IPS DF 6.9 (cell line): Measurements from ENCODE around the gene FAM168A.

Experiments used
- DNase-seq: peaks from one replicate; pipeline ENCODE4 v3.0.0-alpha.2; 2013; ENCODE audit warnings: low read depth, low spot score
- H3K27ac ChIP-seq: one replicate; pipeline ENCODE4 v1.5.1; 2013; ENCODE audit warnings: low read length, control low read depth
- H3K27me3 ChIP-seq: 2 replicates; pipeline ENCODE4 v1.6.1; 2013; ENCODE audit warnings: mild to moderate bottlenecking, low read length; ENCODE audit not compliant: control insufficient read depth, insufficient read depth
- H3K36me3 ChIP-seq: 2 replicates; pipeline ENCODE4 v1.6.1; 2013; ENCODE audit warnings: low read length; ENCODE audit not compliant: control insufficient read depth, insufficient read depth
- H3K4me1 ChIP-seq: 2 replicates; pipeline ENCODE4 v1.6.1; 2013; ENCODE audit warnings: low read length; ENCODE audit not compliant: control insufficient read depth, insufficient read depth
- H3K4me3 ChIP-seq: 2 replicates; pipeline ENCODE4 v1.5.1; 2013; ENCODE audit warnings: mild to moderate bottlenecking, low read length
- H3K9me3 ChIP-seq: 2 replicates; pipeline ENCODE4 v1.6.1; 2013; ENCODE audit warnings: low read length, inconsistent platforms; ENCODE audit not compliant: control insufficient read depth, insufficient read depth
- WGBS: extraction: QIAGEN DNeasy Blood & Tissue Kit; methylation state at CpG from one replicate; pipeline ENCODE4 v1.1.7; 2013; ENCODE audit warnings: mixed read lengths, missing lambda C conversion rate; ENCODE audit not compliant: insufficient read length, insufficient coverage; 5-methylcytosine and 5-hydroxymethylcytosine counted together

FAM168A gene

GRCh38 chr11:73376803-73377629, 220.9 kb downstream of the FAM168A start:
- WGBS: no CpG with 5 or more reads among the region's 56 CpGs
- Histone ChIP-seq H3K9me3 (no peaks in the 10 kb centered on the region), H3K36me3 (no peaks in the 10 kb centered on the region; the same call in 1 of the 2 replicates), H3K27me3 (no peaks in the 10 kb centered on the region), H3K4me3 (peak overlapping the region; percentile 87; the same call in 1 of the 2 replicates), H3K27ac (no peak overlapping the region), H3K4me1 (peaks cover 3% of the 10 kb centered on the region)
- DNase-seq: no peak

- peaks cover 3% of the 10 kb centered on the region for H3K4me1 ChIP-seq
- no peaks in the 10 kb centered on the region for H3K27me3 ChIP-seq
- H3K36me3 ChIP-seq: no peaks in the 10 kb centered on the region; the same call in 1 of the 2 replicates
- H3K27ac ChIP-seq: no peak within 1 kb of the TSS
- WGBS: no CpG with 5 or more reads among the region's 96 CpGs
- H3K9me3 ChIP-seq: no peaks in the 10 kb centered on the region
- peak; percentile 68 for DNase-seq
- peak within 1 kb of the TSS; percentile 87 for H3K4me3 ChIP-seq
Measured at GRCh38 chr11:73376160-73376802, 221.6 kb downstream of the FAM168A start, which contains the start of gene RELT. RELT (plus strand) TSS chr11:73376399; CDS start chr11:73389137, 12,738 bp downstream.

DNA sequence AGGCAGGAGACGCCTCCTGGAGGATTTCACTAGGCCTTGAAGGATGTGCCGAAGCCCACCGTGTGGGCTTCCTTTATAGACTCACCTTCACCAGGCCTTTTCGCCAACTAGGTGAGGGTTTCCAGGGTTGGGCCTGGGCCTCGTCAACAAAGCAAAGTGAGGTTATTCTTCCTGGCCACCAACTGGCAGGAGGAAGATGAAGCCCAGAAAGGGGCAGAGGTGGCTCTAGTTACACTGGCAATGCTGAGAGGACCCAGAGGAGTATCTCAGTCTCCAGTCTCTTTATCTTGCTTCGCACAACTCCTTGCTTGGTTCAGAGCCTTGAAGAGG, 222.1 kb downstream of the FAM168A start:
- Histone ChIP-seq H3K4me3 (no peak overlapping the region), H3K36me3 (no peaks in the 10 kb centered on the region; the same call in 1 of the 2 replicates), H3K9me3 (no peaks in the 10 kb centered on the region), H3K27me3 (no peaks in the 10 kb centered on the region), H3K27ac (no peak overlapping the region), H3K4me1 (peaks cover 3% of the 10 kb centered on the region)
- no peak for DNase-seq
- WGBS: no CpG with 5 or more reads among the region's 6 CpGs

DNA sequence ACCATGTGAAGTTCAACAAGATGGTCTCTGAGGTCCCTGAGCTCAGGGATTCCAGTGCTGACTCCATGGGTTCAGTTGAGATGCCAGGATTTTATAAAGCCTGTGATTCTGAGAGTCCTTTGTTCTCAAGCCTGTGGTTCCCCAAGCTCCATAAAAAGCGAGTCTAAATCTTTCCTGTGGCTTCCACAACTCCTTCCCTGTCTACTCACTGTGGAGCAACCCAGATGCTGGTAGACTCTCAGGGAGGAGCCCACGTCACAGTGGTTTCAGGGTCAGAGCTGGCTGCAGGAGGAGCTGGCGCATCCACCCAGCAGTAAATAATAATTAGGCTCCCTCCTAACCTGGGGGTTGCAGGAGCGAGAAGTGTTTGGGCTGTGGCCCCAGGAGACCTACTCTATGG, 223.8 kb downstream of the FAM168A start:
- H3K36me3 ChIP-seq: no peaks in the 10 kb centered on the region; the same call in 1 of the 2 replicates
- H3K27me3 ChIP-seq: no peaks in the 10 kb centered on the region
- H3K4me3 ChIP-seq: no peak overlapping the region
- H3K9me3 ChIP-seq: no peaks in the 10 kb centered on the region
- no CpG with 5 or more reads among the region's 4 CpGs for WGBS
- H3K27ac ChIP-seq: no peak overlapping the region
- no peak for DNase-seq
- peaks cover 3% of the 10 kb centered on the region for H3K4me1 ChIP-seq

DNA sequence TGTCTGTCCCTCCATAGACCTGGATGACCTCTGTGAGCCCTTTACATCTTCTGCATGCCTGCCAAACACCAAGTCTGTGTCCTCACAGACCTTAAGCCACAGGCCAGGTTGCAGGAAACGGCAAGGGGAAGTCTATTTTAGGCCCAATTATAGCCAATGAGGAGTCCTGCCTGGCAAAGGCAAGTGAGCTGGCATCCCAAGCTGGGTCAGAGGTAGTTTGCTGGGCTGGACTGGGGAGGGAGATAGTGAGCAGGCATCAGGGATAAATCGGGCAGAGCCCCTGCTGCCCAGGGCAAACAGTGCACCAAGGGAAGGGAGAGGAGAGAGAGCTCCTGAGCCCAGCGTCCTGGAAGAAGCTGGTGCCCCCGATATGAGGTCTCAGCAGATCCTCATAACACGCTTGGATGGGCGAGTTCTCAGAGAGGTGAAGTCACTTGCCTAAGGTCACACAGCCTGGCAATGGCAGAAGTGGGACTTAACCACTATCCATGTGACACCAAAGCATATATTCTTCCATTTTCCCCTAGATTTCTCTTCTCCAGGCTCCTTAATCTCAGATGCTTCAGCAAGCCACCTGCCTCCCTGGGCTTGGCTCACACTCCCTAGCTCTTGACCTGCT, 225.4 kb downstream of the FAM168A start:
- H3K27me3 ChIP-seq: no peaks in the 10 kb centered on the region
- DNase-seq: no peak
- H3K4me3 ChIP-seq: no peak overlapping the region
- no peaks in the 10 kb centered on the region; the same call in 1 of the 2 replicates for H3K36me3 ChIP-seq
- H3K27ac ChIP-seq: no peak overlapping the region
- WGBS: no CpG with 5 or more reads among the region's 6 CpGs
- H3K4me1 ChIP-seq: peaks cover 3% of the 10 kb centered on the region
- no peaks in the 10 kb centered on the region for H3K9me3 ChIP-seq

- Histone ChIP-seq H3K9me3 (no peaks in the 10 kb centered on the region), H3K4me1 (peaks cover 1% of the 10 kb centered on the region), H3K27ac (no peak overlapping the region), H3K36me3 (peaks cover 4% of the 10 kb centered on the region; the same call in 1 of the 2 replicates), H3K4me3 (no peak overlapping the region), H3K27me3 (no peaks in the 10 kb centered on the region)
- WGBS: no CpG with 5 or more reads among the region's 20 CpGs
- no peak for DNase-seq
Measured at GRCh38 chr11:73367482-73368024, 230.4 kb downstream of the FAM168A start.

- WGBS: no CpG with 5 or more reads among the region's 6 CpGs
- Histone ChIP-seq H3K36me3 (peaks cover 4% of the 10 kb centered on the region; the same call in 1 of the 2 replicates), H3K4me1 (peaks cover 2% of the 10 kb centered on the region), H3K27me3 (no peaks in the 10 kb centered on the region), H3K4me3 (no peak overlapping the region), H3K9me3 (no peaks in the 10 kb centered on the region), H3K27ac (no peak overlapping the region)
- no peak for DNase-seq
Measured at GRCh38 chr11:73366953-73367352, 231.0 kb downstream of the FAM168A start.

GRCh38 chr11:73366265-73366610, 231.7 kb downstream of the FAM168A start:
- Histone ChIP-seq H3K9me3 (no peaks in the 10 kb centered on the region), H3K4me3 (no peak overlapping the region), H3K4me1 (peaks cover 2% of the 10 kb centered on the region), H3K36me3 (peaks cover 4% of the 10 kb centered on the region; the same call in 1 of the 2 replicates), H3K27me3 (no peaks in the 10 kb centered on the region), H3K27ac (no peak overlapping the region)
- no peak for DNase-seq
- WGBS: no CpG with 5 or more reads among the region's 4 CpGs

DNA sequence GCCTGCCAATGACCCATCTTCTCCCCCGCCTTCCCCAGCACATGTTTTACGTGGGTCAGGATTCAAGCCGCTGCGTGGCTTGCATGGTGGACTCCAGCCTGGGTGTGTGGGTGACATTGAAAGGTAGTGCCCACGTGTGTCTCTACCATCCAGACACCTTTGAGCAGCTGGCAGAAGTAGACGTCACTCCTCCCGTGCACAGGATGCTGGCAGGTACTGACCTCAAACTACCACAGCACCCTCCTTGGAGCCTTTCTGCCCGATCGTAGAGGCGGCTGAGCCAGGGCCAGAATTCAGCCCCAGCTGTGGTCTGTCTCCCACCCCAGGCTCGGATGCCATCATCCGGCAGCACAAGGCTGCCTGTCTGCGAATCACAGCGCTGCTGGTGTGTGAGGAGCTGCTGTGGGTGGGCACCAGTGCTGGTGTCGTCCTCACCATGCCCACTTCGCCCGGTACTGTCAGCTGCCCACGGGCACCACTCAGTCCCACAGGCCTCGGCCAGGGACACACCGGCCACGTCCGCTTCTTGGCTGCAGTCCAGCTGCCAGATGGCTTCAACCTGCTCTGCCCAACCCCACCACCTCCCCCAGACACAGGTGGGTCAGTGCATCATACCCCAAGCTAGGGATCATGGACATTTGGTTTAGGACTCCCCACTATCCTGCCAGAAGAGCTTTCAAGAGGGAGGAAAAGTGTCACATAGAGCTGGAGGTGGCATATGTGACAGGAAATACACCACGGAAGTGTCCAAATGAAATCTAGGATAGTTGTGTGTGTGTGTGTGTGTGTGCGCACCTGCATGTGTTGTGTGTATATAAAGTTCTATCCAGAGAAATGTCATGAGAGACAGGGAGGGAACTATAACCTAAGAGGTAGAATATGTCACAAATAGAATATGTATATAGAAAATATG, 232.3 kb downstream of the FAM168A start:
- DNase-seq: no peak
- Histone ChIP-seq H3K36me3 (peaks cover 4% of the 10 kb centered on the region; the same call in 1 of the 2 replicates), H3K27ac (no peak overlapping the region), H3K4me1 (peaks cover 2% of the 10 kb centered on the region), H3K9me3 (no peaks in the 10 kb centered on the region), H3K27me3 (no peaks in the 10 kb centered on the region), H3K4me3 (no peak overlapping the region)
- no CpG with 5 or more reads among the region's 24 CpGs for WGBS
